Testis (tissue), 3 donors: ENCODE measurements around the gene PLEKHF1. TPM values are rescaled to one million over a fixed set of nuclear protein-coding genes. Genes with fewer than 3 reads are reported as not detected.

Experiments
- DNase-seq: peaks from one replicate; pipeline ENCODE4 v3.0.0-alpha.2; 2019
- H3K27ac ChIP-seq, 2 donors: fragments of 200-600 bp; sonication (generic); one replicate each; pipeline ENCODE4 v1.5.1; 2019
- H3K27me3 ChIP-seq: fragments of 200-600 bp; sonication (generic); one replicate; pipeline ENCODE4 v1.5.1; 2019
- H3K36me3 ChIP-seq: fragments of 200-600 bp; sonication (generic); one replicate; pipeline ENCODE4 v1.5.1; 2017; ENCODE audit warnings: low read depth; ENCODE audit errors: missing control alignments
- H3K4me1 ChIP-seq: fragments of 200-600 bp; sonication (generic); one replicate; pipeline ENCODE4 v1.5.1; 2019
- H3K4me3 ChIP-seq, 2 donors: fragments of 200-600 bp; sonication (generic); one replicate each; pipeline ENCODE4 v1.5.1; 2017 to 2019
- H3K9me3 ChIP-seq: fragments of 200-600 bp; sonication (generic); one replicate; pipeline ENCODE4 v1.5.1; 2017
- CTCF ChIP-seq, 3 experiments: fragments of 450-650 bp in 2 of 3; fragments of 200-600 bp in 1 of 3; sonication (generic) in 1 of 3; IDR thresholded peaks; one replicate each; pipeline ENCODE4 v1.5.1; 2016 to 2019; ENCODE audit warnings: antibody characterized with exemption in 3 of 3, mild to moderate bottlenecking in 2 of 3, moderate library complexity in 1 of 3
- POLR2A ChIP-seq: fragments of 450-650 bp; IDR thresholded peaks from one replicate; pipeline ENCODE4 v1.6.1; 2017; ENCODE audit warnings: antibody characterized with exemption, mild to moderate bottlenecking, moderate library complexity
- WGBS, 2 donors: methylation state at CpG; one replicate each; pipeline ENCODE4 v1.1.5; 2018; 5-methylcytosine and 5-hydroxymethylcytosine counted together
- intact Hi-C: fragments of 100-400 bp; cut with DNase I; formaldehyde crosslinking; loops from one replicate; pipeline ENCODE4 v1.15.1; 2023; ENCODE audit warnings: low total_unique reads
- polyA plus RNA-seq: library from polyadenylated mRNA; stranded (reverse); fragments of 350-450 nt; fragmentation: Illumina TruSeq; extraction: RNeasy Lipid Tissue Mini Kit (QIAGEN cat#74804); gene quantifications from one replicate; pipeline ENCODE4 v1.2.3, GENCODE V29; 2014; ENCODE audit warnings: low read depth, low replicate concordance; ENCODE audit not compliant: insufficient read depth
- total RNA-seq, 2 donors: library from RNA; depleted of rRNA; stranded (reverse); fragments of >200 nt; gene quantifications; one replicate each; pipeline ENCODE4 v1.2.3, GENCODE V29; 2016

The PLEKHF1 gene
- total and polyA plus RNA-seq, 3 donors from 2014 or later = 6.3 to 26.2 (median 13.5) TPM

- H3K4me3 ChIP-seq = no peak overlapping the region
- H3K27ac ChIP-seq = no peak overlapping the region
- no peaks in the 10 kb centered on the region for H3K27me3 ChIP-seq
- no peak for DNase-seq
- intact Hi-C loops = loop anchor here (5.0 kb wide), 1 partner anchor 101 kb away; no protein-coding TSS in a partner anchor
- H3K4me1 ChIP-seq = peaks cover 39% of the 10 kb centered on the region
- WGBS, 2 donors = 59 to 68% methylated on average over 9 of the region's 9 CpGs
- no peaks in the 10 kb centered on the region for H3K9me3 ChIP-seq
- TF ChIP-seq CTCF (IDR thresholded peaks at IDR 0.05) (no peak), POLR2A (no peak)
- H3K36me3 ChIP-seq = no peaks in the 10 kb centered on the region
Measured at GRCh38 chr19:29712744-29713516, 47.7 kb downstream of the PLEKHF1 start.

- Histone ChIP-seq H3K4me1 (peaks cover 25% of the 10 kb centered on the region), H3K36me3 (no peaks in the 10 kb centered on the region), H3K27me3 (no peaks in the 10 kb centered on the region), H3K9me3 (no peaks in the 10 kb centered on the region), H3K4me3 (peak overlapping the region; percentile 91), H3K27ac (peak overlapping the region; percentile 92 to 95)
- intact Hi-C loops = loop anchor here (5.0 kb wide), 1 partner anchor 102 kb away; no protein-coding TSS in a partner anchor
- TF ChIP-seq POLR2A (no peak), CTCF (IDR thresholded peaks at IDR 0.05) (no peak)
- no peak for DNase-seq
- 21 to 22% methylated on average over 11 to 15 of the region's 15 CpGs for whole genome bisulfite sequencing, 2 donors
Measured at GRCh38 chr19:29714371-29714952, 49.2 kb downstream of the PLEKHF1 start.

GRCh38 chr19:29714953-29715700 is 49.9 kb downstream of the PLEKHF1 start, which contains the start of gene C19orf12:
Gene C19orf12, minus strand, starts transcription at chr19:29715261. Its CDS starts 6,848 bp downstream, at chr19:29708413.
- H3K27ac ChIP-seq = peak within 1 kb of the TSS; percentile 92 to 95
- intact Hi-C loops = loop anchor here (5.0 kb wide), 1 partner anchor 103 kb away; no protein-coding TSS in a partner anchor
- H3K4me3 ChIP-seq = peak within 1 kb of the TSS; percentile 91
- no peaks in the 10 kb centered on the region for H3K36me3 ChIP-seq
- no peaks in the 10 kb centered on the region for H3K27me3 ChIP-seq
- no peak for TF ChIP-seq CTCF (IDR thresholded peaks at IDR 0.05)
- no peak for TF ChIP-seq POLR2A
- peaks cover 25% of the 10 kb centered on the region for H3K4me1 ChIP-seq
- DNase-seq = peak; percentile 75
- 0% methylated on average over 30 of the region's 72 CpGs; no CpG with 5 or more reads in 1 of the 2 donors for WGBS, 2 donors
- H3K9me3 ChIP-seq = no peaks in the 10 kb centered on the region

GRCh38 chr19:29715701-29716581 is 50.7 kb downstream of the PLEKHF1 start:
- Histone ChIP-seq H3K27ac (peak overlapping the region; percentile 92 to 95), H3K27me3 (no peaks in the 10 kb centered on the region), H3K36me3 (no peaks in the 10 kb centered on the region), H3K4me3 (peak overlapping the region; percentile 91), H3K9me3 (no peaks in the 10 kb centered on the region), H3K4me1 (peaks cover 25% of the 10 kb centered on the region)
- DNase-seq = no peak
- TF ChIP-seq POLR2A (no peak), CTCF (IDR thresholded peaks at IDR 0.05) (no peak)
- 13% methylated on average over 12 to 13 of the region's 13 CpGs for WGBS, 2 donors
- intact Hi-C loops = no loop called here
